Left kidney (tissue), 2 donors: ENCODE results near the gene CCDC33. TPM values are rescaled to one million over a fixed set of nuclear protein-coding genes. Genes with fewer than 3 reads are reported as not detected.

Experiments
- DNase-seq: peaks from one replicate; pipeline ENCODE4 v3.0.0-alpha.2; 2013
- polyA plus RNA-seq: library from polyadenylated mRNA; unstranded; fragments of 120-200 nt; gene quantifications from one replicate; pipeline ENCODE4 v1.2.1, GENCODE V29; 2013; ENCODE audit not compliant: insufficient read length

The CCDC33 gene
- polyA plus RNA-seq, 1 donor, result 9.0 TPM

GRCh38 chr15:74258456-74259291, 22.5 kb downstream of the CCDC33 start:
- DNase-seq, result no peak

GRCh38 chr15:74259292-74259648, 23.1 kb downstream of the CCDC33 start:
- no peak for DNase-seq

- no peak for DNase-seq
Measured at GRCh38 chr15:74259821-74260607, 23.9 kb downstream of the CCDC33 start.

GRCh38 chr15:74261041-74261440, 24.9 kb downstream of the CCDC33 start:
- no peak for DNase-seq

DNA sequence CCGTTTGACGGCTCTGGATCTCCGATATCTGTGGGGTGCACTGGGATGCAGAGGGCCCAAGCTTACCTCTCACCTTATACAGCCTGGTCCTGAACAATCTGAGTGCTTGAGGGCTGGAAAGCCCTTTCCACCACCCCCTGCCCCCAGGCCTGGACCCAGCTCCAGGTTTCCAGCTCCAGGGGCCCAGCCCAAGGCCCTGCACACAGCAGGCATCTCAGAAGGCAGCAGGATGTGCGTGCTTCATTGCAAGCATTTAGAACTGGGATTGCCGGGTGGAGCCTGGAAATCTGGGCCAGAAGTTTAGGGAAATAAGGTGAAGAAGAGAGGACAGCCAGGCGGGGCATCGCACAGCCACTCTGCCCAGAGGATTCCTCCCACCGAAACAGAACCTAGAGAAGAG, 25.6 kb downstream of the CCDC33 start:
- DNase-seq, result no peak

DNA sequence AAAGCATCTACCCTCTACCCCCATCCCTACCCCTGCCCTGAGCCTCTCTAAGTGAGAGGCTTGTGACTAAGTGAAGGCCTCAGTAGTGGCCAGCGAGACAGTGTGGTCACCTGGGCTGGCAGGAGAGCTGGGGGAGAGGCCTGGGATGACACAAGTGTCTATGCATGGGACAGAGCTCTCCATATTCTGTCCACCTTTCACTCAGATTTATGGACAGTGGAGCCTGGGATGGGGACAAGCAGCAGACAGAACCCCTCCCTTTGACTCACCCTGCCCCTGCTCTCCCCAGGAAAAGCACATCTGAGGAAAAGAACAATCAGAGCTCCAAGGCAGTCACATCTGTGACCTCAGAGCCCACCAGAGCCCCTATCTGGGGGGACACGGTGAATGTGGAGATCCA, 26.0 kb downstream of the CCDC33 start:
- no peak for DNase-seq

DNA sequence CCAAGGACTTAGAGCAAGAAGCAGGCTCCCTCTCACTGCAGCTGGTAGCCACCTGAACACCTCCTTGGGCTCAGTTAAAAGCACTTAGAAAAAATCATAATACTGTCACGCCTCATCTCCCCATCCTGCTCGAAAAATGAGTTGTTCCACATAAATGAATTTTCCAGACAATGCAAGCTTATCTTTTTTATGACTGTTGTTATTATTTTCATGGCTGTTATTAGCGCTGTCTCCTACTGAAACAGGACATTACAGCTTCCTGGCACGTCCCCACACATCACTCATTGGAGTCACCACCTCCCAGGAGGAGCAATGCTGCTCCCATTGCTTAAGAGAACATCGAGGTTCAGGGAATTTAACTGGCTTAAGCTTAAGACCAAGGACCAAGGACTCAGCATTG, 26.5 kb downstream of the CCDC33 start:
- no peak for DNase-seq

DNA sequence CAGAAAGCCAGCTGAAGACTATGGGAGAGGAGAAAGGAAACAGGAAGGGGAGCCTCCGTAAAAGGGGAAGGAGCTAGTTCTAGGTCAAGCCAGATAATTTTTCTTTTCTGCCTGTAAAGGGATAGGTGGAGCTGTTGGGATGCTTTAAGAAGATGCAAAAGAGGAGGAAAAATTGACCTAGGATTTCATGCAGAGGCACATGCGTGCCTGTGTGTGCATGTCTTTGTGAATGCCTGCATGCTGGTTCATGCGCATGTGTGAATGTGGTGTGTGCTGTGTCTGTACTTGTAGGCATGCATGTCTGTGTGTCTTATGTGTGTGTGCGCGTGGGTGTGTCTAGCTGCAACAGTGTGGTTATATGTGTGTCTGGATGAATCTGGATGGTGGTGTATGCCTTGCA, 27.3 kb downstream of the CCDC33 start:
- DNase-seq, result no peak

- DNase-seq, result no peak
Measured at GRCh38 chr15:74264081-74264501, 28.0 kb downstream of the CCDC33 start.

GRCh38 chr15:74265046-74265639, 29.0 kb downstream of the CCDC33 start:
- peak; percentile 70 for DNase-seq

- DNase-seq, result no peak
Measured at GRCh38 chr15:74268020-74268419, 31.9 kb downstream of the CCDC33 start.

- DNase-seq, result no peak
Measured at GRCh38 chr15:74269362-74270035, 33.4 kb downstream of the CCDC33 start.

- DNase-seq, result no peak
Measured at GRCh38 chr15:74270155-74270554, 34.0 kb downstream of the CCDC33 start.

- DNase-seq, result no peak
Measured at GRCh38 chr15:74270854-74271520, 34.9 kb downstream of the CCDC33 start.

- DNase-seq, result no peak
Measured at GRCh38 chr15:74272812-74273211, 36.7 kb downstream of the CCDC33 start.

DNA sequence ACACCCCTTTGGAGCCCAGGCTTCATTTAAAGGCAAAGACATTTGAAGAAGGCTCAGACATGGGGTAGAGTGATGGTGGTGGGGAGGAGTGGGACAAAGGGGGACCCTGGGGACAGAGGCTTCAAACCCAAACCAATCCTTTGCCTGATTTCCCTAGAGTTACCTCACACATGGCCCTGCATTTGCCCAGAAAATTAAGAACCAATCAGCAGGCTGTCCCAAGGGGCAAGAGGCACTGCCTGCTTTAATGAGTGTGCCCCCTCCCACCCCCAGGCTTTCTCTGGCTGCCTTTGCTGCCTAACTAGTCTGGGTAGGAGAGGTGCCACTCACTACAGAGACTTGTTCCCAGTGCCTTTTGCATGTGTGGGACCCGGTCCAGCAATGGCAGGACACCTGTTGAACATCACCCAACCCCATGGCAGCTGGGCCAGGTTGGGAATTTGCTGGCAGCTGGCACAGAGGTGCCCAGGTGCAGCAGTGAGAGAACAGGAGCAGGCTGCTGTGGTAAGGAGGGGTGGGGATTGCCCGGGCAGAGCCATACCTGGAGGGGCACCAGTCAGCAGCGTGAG, 38.4 kb downstream of the CCDC33 start:
- no peak for DNase-seq

DNA sequence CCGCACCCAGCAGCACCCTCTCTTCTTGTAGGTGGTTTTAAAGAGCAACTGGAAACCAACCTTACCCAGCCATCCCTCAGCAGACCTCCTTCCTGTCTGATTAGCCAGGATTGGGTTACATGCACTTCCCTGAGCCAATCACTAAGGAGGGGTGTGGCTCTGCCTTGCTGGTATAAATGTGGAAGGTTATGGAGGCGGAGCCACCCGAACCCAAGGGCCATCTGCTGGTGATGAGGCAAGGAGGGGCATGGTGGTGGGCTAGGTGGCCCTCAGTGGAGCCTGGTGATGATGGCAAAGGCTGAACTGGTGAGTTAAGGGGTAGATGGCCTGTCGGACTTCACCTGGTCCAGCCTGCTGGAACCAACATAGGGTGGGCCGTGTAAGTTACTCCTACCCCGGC, 39.8 kb downstream of the CCDC33 start:
- DNase-seq, result no peak

GRCh38 chr15:74276560-74276959, 40.4 kb downstream of the CCDC33 start:
- DNase-seq, result no peak

DNA sequence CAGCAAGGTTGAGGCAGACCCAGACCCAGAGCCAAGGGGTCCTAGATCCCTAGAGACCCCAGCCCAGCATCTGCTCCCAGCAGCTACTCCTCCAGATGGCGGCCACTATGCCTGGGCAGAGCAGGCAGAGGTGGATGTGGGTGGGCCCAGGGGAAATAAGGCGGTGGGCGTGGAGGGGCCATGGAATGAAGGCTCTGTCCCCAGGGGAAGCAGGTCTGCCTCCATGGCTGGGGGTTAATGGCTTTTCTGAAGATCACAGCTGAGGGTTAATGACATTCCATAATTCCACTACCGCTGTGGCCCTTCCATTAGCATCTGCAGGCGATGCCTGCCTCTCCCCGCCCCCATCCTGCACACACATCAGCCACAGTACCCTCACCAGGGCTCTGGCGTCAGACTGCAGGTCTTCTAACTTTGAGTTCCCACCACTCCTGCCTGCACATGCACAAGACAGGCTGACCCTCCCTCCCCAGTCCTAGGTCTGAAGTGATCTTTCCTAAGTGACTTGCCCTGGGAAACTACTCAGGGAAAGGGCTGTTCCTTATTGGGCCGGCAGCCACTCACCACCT, 41.2 kb downstream of the CCDC33 start:
- DNase-seq, result no peak

GRCh38 chr15:74278207-74278606, 42.1 kb downstream of the CCDC33 start:
- DNase-seq, result no peak
